ENCODE results near the gene P4HA2. TPM values are rescaled to one million over a fixed set of nuclear protein-coding genes. Genes with fewer than 3 reads are reported as not detected.
A peak's percentile ranks its signal among the peaks of the same experiment; 100 is the strongest.

P4HA2 gene
- total RNA-seq, 2 donors from 2014 or later = 32.3 to 57.9 TPM

GRCh38 chr5:132237670-132238069 lies 10.0 kb upstream of the P4HA2 start:
- peaks cover 6% of the 10 kb centered on the region for H3K4me1 ChIP-seq
- no peak overlapping the region for H3K4me3 ChIP-seq
- no peaks in the 10 kb centered on the region for H3K9me3 ChIP-seq
- H3K27ac ChIP-seq = no peak overlapping the region
- DNase-seq (peak in 1 of 4 donors; percentile 6), ATAC-seq (peak; percentile 9)
- TF ChIP-seq CTCF (IDR thresholded peaks at IDR 0.05) = no peak
- no peaks in the 10 kb centered on the region for H3K36me3 ChIP-seq (replicated peaks in 1 of 2; ENCODE audit: insufficient read depth in 1 of 2, low read depth in 2 of 2)
- WGBS, 2 donors = 37 to 73% methylated on average over 4 of the region's 4 CpGs
- intact Hi-C loops (cut with DNase I) = no loop called here
- no peaks in the 10 kb centered on the region for H3K27me3 ChIP-seq

GRCh38 chr5:132237141-132237540 lies 9.5 kb upstream of the P4HA2 start:
- intact Hi-C loops (cut with DNase I) = no loop called here
- H3K9me3 ChIP-seq = no peaks in the 10 kb centered on the region
- no peaks in the 10 kb centered on the region for H3K27me3 ChIP-seq
- WGBS, 2 donors = 94 to 100% methylated on average over 1 of the region's 1 CpG
- H3K36me3 ChIP-seq (replicated peaks in 1 of 2; ENCODE audit: insufficient read depth in 1 of 2, low read depth in 2 of 2) = no peaks in the 10 kb centered on the region
- no peak for TF ChIP-seq POLR2A (IDR thresholded peaks at IDR 0.05)
- ATAC-seq (no peak), DNase-seq (peak in 1 of 4 donors; percentile 9)
- no peak overlapping the region for H3K27ac ChIP-seq
- no peak overlapping the region for H3K4me3 ChIP-seq
- peaks cover 6% of the 10 kb centered on the region for H3K4me1 ChIP-seq

- no peak overlapping the region for H3K27ac ChIP-seq
- ATAC-seq = no peak
- 85 to 89% methylated on average over 3 of the region's 3 CpGs for WGBS, 2 donors
- no peak for DNase-seq
- H3K4me3 ChIP-seq = no peak overlapping the region
- no peaks in the 10 kb centered on the region for H3K27me3 ChIP-seq
- H3K4me1 ChIP-seq = peaks cover 6% of the 10 kb centered on the region
- no peak for TF ChIP-seq POLR2A (IDR thresholded peaks at IDR 0.05)
- TF ChIP-seq CTCF (IDR thresholded peaks at IDR 0.05) = no peak
- intact Hi-C loops (cut with DNase I) = no loop called here
- H3K36me3 ChIP-seq (replicated peaks in 1 of 2; ENCODE audit: insufficient read depth in 1 of 2, low read depth in 2 of 2) = no peaks in the 10 kb centered on the region
- no peaks in the 10 kb centered on the region for H3K9me3 ChIP-seq
Measured at GRCh38 chr5:132235340-132235739, 7.7 kb upstream of the P4HA2 start.

- TF ChIP-seq CTCF (IDR thresholded peaks at IDR 0.05) (no peak), POLR2A (IDR thresholded peaks at IDR 0.05) (no peak)
- Histone ChIP-seq H3K27ac (no peak overlapping the region), H3K9me3 (no peaks in the 10 kb centered on the region), H3K4me1 (peaks cover 6% of the 10 kb centered on the region), H3K36me3 (replicated peaks in 1 of 2; ENCODE audit: insufficient read depth in 1 of 2, low read depth in 2 of 2) (no peaks in the 10 kb centered on the region), H3K4me3 (no peak overlapping the region), H3K27me3 (no peaks in the 10 kb centered on the region)
- DNase-seq (peak in 2 of 4 donors; percentile 1 to 2), ATAC-seq (no peak)
- intact Hi-C loops (cut with DNase I) = no loop called here
- WGBS, 2 donors = 84 to 87% methylated on average over 2 of the region's 2 CpGs
Measured at GRCh38 chr5:132234684-132235062, 7.0 kb upstream of the P4HA2 start.

GRCh38 chr5:132233811-132234683 lies 6.4 kb upstream of the P4HA2 start:
- ATAC-seq (no peak), DNase-seq (peak in 2 of 4 donors; percentile 3 to 5)
- Histone ChIP-seq H3K27ac (no peak overlapping the region), H3K9me3 (no peaks in the 10 kb centered on the region), H3K36me3 (replicated peaks in 1 of 2; ENCODE audit: insufficient read depth in 1 of 2, low read depth in 2 of 2) (no peaks in the 10 kb centered on the region), H3K4me3 (no peak overlapping the region), H3K27me3 (no peaks in the 10 kb centered on the region), H3K4me1 (peaks cover 6% of the 10 kb centered on the region)
- 81 to 97% methylated on average over 4 to 7 of the region's 7 CpGs for WGBS, 2 donors
- TF ChIP-seq POLR2A (IDR thresholded peaks at IDR 0.05) (no peak), CTCF (IDR thresholded peaks at IDR 0.05) (no peak)
- intact Hi-C loops (cut with DNase I) = no loop called here

Data from body of pancreas (tissue), 4 donors.